ENCODE results near the gene TNFRSF14. TPM values are rescaled to one million over a fixed set of nuclear protein-coding genes. Genes with fewer than 3 reads are reported as not detected.

The TNFRSF14 gene
- total and polyA plus RNA-seq, 2 experiments from 2014 or later, result not detected

GRCh38 chr1:2595261-2595811, 39.2 kb downstream of the TNFRSF14 start (continued):
- no peak for TF ChIP-seq CTCF (conservative IDR thresholded peaks at IDR 0.05; ENCODE audit: low read depth in 2 of 2)
- TF ChIP-seq REST (IDR thresholded peaks at IDR 0.05; ENCODE audit: unreplicated experiment), result no peak
- TF ChIP-seq POLR2AphosphoS5 (IDR thresholded peaks at IDR 0.05; ENCODE audit: low read depth), result no peak
- no peak for TF ChIP-seq CREB1 (CRISPR knock-in tag; IDR thresholded peaks at IDR 0.05; ENCODE audit: low read depth)
- TF ChIP-seq ZNF114 (CRISPR knock-in tag; IDR thresholded peaks at IDR 0.05), result no peak
- no peak for TF ChIP-seq NANOG (IDR thresholded peaks at IDR 0.05; ENCODE audit: borderline replicate concordance)
- TF ChIP-seq EZH2phosphoT487 (IDR thresholded peaks at IDR 0.05; ENCODE audit: unreplicated experiment), result no peak
- no peak for TF ChIP-seq ZNF331 (CRISPR knock-in tag; IDR thresholded peaks at IDR 0.05; ENCODE audit: low read depth)
- no peak for TF ChIP-seq STAT1 (IDR thresholded peaks at IDR 0.05; ENCODE audit: unreplicated experiment)
- TF ChIP-seq EZH2 (IDR thresholded peaks at IDR 0.05; ENCODE audit: low read depth, unreplicated experiment), result no peak

GRCh38 chr1:2595812-2596529, 39.8 kb downstream of the TNFRSF14 start:
- no peak for ATAC-seq
- no peak for TF ChIP-seq ETS1 (IDR thresholded peaks at IDR 0.05)
- TF ChIP-seq ZNF114 (CRISPR knock-in tag; IDR thresholded peaks at IDR 0.05), result no peak
- no peak for TF ChIP-seq STAT1 (IDR thresholded peaks at IDR 0.05; ENCODE audit: unreplicated experiment)
- TF ChIP-seq EZH2phosphoT487 (IDR thresholded peaks at IDR 0.05; ENCODE audit: unreplicated experiment), result no peak

More at GRCh38 chr1:2595812-2596529, 39.8 kb downstream of the TNFRSF14 start:
- Mint-ChIP-seq H3K27me3 (ENCODE audit: insufficient read depth, low read depth, poor library complexity) (peaks cover 6% of the 10 kb centered on the region), H3K36me3 (ENCODE audit: low read depth) (peaks cover 4% of the 10 kb centered on the region; the same call in 2 of the 3 replicates), H3K4me3 (no peak overlapping the region), H3K4me1 (no peaks in the 10 kb centered on the region), H3K9me3 (peaks cover 16% of the 10 kb centered on the region), H3K27ac (no peak overlapping the region)
- H3K27me3 ChIP-seq (ENCODE audit: insufficient read depth), result no peaks in the 10 kb centered on the region
- no peaks in the 10 kb centered on the region for H3K9me2 ChIP-seq (ENCODE audit: insufficient read depth)
- no peaks in the 10 kb centered on the region for H3K79me2 ChIP-seq (replicated peaks; ENCODE audit: insufficient read depth)
- no peaks in the 10 kb centered on the region for H3K36me3 ChIP-seq (ENCODE audit: insufficient read depth)
- H3K4me1 ChIP-seq (ENCODE audit: insufficient read depth), result no peaks in the 10 kb centered on the region
- H4K20me1 ChIP-seq (replicated peaks; ENCODE audit: insufficient read depth), result no peaks in the 10 kb centered on the region
- DNase-seq (ENCODE audit: low spot score), result no peak
- no peak overlapping the region for H3K4me2 ChIP-seq
- no peaks in the 10 kb centered on the region for H3F3A ChIP-seq (replicated peaks; ENCODE audit: low read depth)
- no peak overlapping the region for H3K27ac ChIP-seq (ENCODE audit: low read depth)
- no peak overlapping the region for H2AFZ ChIP-seq
- no peak overlapping the region for H3K4me3 ChIP-seq
